KG1 (cell line): ENCODE data around the gene OBI1.

Experiments
- DNase-seq: peaks from one replicate; lab custom pipeline; 2025; lab: John Stamatoyannopoulos, UW

Gene OBI1

DNA sequence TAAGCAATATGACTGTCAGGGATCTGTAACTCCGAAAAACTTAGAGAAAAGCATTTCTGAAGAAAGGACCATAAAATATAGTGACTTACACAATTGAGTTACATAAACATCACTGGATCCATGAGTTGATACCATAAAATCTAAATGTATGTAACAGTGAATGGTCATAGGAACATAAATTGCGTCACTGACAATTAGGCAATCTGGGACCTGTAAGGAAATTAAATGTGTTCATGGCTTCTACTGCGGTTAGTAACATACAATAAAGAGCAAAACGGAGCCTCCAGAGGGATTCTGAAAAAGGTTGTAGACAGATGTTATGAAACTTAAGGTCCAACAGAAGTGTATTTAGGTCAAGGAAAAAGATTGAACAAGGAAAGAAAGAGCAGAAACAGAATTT, 82.7 kb downstream of the OBI1 start:
- no peak for DNase-seq

DNA sequence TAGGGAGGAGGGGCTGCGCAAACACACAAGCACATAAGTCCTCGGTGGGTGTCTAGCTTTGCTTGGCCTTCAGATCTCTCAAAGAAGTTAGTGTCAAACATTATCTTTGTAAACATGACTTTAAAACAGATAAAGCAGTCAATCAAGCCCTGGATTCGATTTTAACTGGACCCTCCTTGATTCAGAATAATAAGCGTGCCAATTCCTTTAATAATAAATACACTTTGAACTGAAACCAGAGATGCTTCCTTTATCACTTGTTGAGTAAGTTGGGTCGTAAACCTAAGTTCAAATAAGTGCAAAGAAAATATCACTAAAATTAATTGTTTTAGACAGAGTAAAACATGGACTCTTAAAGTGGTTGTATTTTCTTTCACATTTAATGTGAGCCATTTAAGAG, 86.5 kb downstream of the OBI1 start:
- no peak for DNase-seq

DNA sequence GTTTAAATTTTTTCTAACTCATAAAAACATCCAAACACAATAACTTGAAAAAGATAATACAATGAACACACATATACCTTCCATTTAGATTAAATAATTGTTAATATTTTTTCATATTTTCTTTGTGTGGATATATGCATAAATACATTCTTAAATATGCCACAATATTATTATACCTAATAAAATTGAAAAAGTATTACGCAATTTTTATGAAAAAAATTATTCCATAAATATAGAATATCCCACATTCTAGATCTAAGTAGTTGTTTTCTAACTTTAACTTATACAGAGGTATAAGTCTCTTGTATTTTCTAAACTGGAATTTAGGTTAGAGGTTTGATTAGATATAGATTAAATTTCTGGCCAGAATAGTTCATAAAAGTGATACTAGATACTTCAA, 89.9 kb downstream of the OBI1 start:
- no peak for DNase-seq

DNA sequence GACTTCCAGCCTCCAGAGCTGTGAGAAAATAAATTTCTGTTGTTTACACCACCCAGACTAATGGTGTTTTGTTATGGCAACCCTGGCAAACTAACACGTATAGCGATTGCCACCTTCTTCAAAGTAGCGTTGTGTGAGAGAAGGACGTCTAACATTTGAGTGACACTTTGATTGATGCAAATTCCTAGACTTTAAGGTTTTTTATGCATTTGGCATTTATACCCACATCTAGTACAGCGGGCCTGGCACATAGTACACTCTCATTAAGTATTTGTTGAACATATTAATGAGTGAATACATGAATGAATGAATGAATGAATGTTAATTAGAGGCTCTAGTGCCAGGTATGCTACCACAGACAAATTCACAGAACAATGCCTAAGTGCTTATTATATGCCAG, 92.3 kb downstream of the OBI1 start:
- no peak for DNase-seq
